Panc1 (cell line): ENCODE results near the gene TBC1D9B. TPM values are rescaled to one million over a fixed set of nuclear protein-coding genes. Genes with fewer than 3 reads are reported as not detected.

Experiments used
- ATAC-seq: fragments of 200-7000 bp; cut with Tn5 transposase; 2 replicates; pipeline ENCODE4 v1.9.1; 2020; ENCODE audit warnings: mild to moderate bottlenecking, moderate library complexity
- BruUV-seq: library from RNA; stranded (reverse); fragments of 400-500 nt; replicated peaks from 2 replicates; lab custom pipeline; 2021; lab: Mats Ljungman, UMichigan
- CTCF ChIA-PET: fragments of 300-600 bp; sonication (Branson Sonifier 250); formaldehyde crosslinking; loops from one replicate; lab custom pipeline; 2022; ENCODE audit warnings: antibody characterized with exemption; lab: Charles Lee
- POLR2A ChIA-PET: fragments of 300-600 bp; sonication (Branson Sonifier 250); formaldehyde crosslinking; loops from one replicate; lab custom pipeline; 2022; ENCODE audit warnings: antibody characterized with exemption; lab: Charles Lee
- DNase-seq: peaks from one replicate; pipeline ENCODE4 v3.0.0-alpha.2; 2010; ENCODE audit warnings: low read depth, low spot score
- H3K27ac ChIP-seq: 2 replicates; pipeline ENCODE4 v1.5.1; 2011; ENCODE audit warnings: mild to moderate bottlenecking, low read length, inconsistent platforms
- H3K27me3 ChIP-seq: fragments of 200-500 bp; sonication (Bioruptor generic); 2 replicates; pipeline ENCODE4 v1.6.0; 2014; ENCODE audit warnings: low read length, inconsistent platforms; ENCODE audit not compliant: control insufficient read depth, insufficient read depth
- H3K36me3 ChIP-seq: fragments of 200-500 bp; sonication (Bioruptor generic); 2 replicates; pipeline ENCODE4 v1.5.1; 2014; ENCODE audit warnings: inconsistent platforms, mild to moderate bottlenecking, low read length, moderate library complexity; ENCODE audit not compliant: control insufficient read depth, insufficient read depth
- H3K4me1 ChIP-seq: 2 replicates; pipeline ENCODE4 v1.5.1; 2011; ENCODE audit warnings: inconsistent platforms, mild to moderate bottlenecking, low read length, moderate library complexity; ENCODE audit not compliant: control insufficient read depth, insufficient read depth
- H3K4me3 ChIP-seq, 2 experiments: 2 replicates each; pipeline ENCODE4 v1.5.1; 2011 to 2012; ENCODE audit warnings: low read depth in 2 of 2, low read length in 2 of 2, mild to moderate bottlenecking in 2 of 2, inconsistent platforms in 1 of 2, moderate library complexity in 1 of 2
- H3K9me3 ChIP-seq: fragments of 200-500 bp; sonication (Bioruptor generic); 2 replicates; pipeline ENCODE4 v1.5.1; 2014; ENCODE audit warnings: low read depth, mild to moderate bottlenecking, inconsistent platforms, low read length, moderate library complexity; ENCODE audit not compliant: control insufficient read depth, insufficient read depth
- POLR2AphosphoS5 ChIP-seq: IDR thresholded peaks from 2 replicates; pipeline ENCODE4 v1.6.1; 2012; ENCODE audit warnings: mild to moderate bottlenecking, low read depth, low read length, moderate library complexity
- SIN3A ChIP-seq: IDR thresholded peaks from 2 replicates; pipeline ENCODE4 v1.6.1; 2012; ENCODE audit warnings: low read depth, mild to moderate bottlenecking, low read length, moderate library complexity, borderline replicate concordance; ENCODE audit not compliant: insufficient read depth
- TCF7L2 ChIP-seq: IDR thresholded peaks from 2 replicates; pipeline ENCODE4 v1.6.1; 2011; ENCODE audit warnings: mild to moderate bottlenecking, low read depth, low read length, inconsistent platforms
- in situ Hi-C: cut with HindIII; loops from 2 replicates; pipeline ENCODE4 v1.10.0; 2016; ENCODE audit warnings: low sequenced_read_pairs, low pct_unique_long_range_greater_than_20kb
- intact Hi-C: fragments of 100-400 bp; cut with micrococcal nuclease; formaldehyde crosslinking; loops from one replicate; pipeline ENCODE4 v1.10.0; 2022; ENCODE audit not compliant: unreplicated experiment
- total RNA-seq: library from RNA; stranded (reverse); gene quantifications from one replicate; pipeline ENCODE4 v1.2.1, GENCODE V29; 2021; ENCODE audit not compliant: unreplicated experiment
- TF ChIP-seq, protein P1 (sequence below): fragments of 450-650 bp; IDR thresholded peaks from 2 replicates; pipeline ENCODE4 v1.5.1; 2017; ENCODE audit warnings: mild to moderate bottlenecking
- TF ChIP-seq, protein P2 (sequence below), 2 experiments: IDR thresholded peaks; 2 replicates each; pipeline ENCODE4 v1.6.1; 2011 to 2012; ENCODE audit warnings: low read depth in 2 of 2, control low read depth in 1 of 2, low read length in 1 of 2, mild to moderate bottlenecking in 1 of 2, moderate library complexity in 1 of 2; ENCODE audit not compliant: insufficient read depth in 1 of 2

The TBC1D9B gene
- total RNA-seq, 1 experiment from 2014 or later: 131 TPM

DNA sequence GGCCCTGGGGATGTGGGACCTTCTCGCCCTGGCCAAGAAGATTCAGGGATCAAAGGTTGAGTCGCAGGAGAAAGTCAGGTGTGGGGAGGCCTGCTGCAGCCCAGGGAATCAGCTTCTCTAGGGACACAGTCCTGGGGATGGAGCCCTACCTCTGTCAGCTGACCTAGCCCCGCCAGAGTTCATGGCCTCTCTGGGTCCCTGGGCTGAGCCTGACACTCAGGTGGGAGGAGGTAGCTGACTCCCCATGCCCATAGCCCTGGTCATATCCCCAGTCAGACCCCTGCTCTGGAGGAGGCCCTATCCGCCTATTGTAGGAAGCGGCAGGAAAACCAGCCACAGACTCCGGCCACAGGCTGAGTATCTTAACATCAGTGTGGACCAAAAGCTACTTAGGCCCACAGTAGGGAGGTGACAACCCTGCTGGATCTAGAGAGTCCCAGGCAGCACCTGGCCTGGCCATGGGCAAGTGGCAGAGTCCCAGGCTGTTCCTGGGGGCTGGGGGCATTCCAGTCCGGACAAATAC lies 34.0 kb downstream of the TBC1D9B start:
- intact Hi-C loops (no loop called here), in situ Hi-C loops (no loop called here)
- Histone ChIP-seq H3K27me3 (no peaks in the 10 kb centered on the region), H3K27ac (no peak overlapping the region), H3K4me1 (no peaks in the 10 kb centered on the region), H3K9me3 (no peaks in the 10 kb centered on the region), H3K36me3 (peaks cover 11% of the 10 kb centered on the region; the same call in 1 of the 2 replicates), H3K4me3 (no peak overlapping the region)
- ChIA-PET POLR2A (no interaction called here), CTCF (no interaction called here)
- no peak for ATAC-seq
- no peak for DNase-seq
- BruUV-seq: no TSS peak
- TF ChIP-seq, protein P1, sequence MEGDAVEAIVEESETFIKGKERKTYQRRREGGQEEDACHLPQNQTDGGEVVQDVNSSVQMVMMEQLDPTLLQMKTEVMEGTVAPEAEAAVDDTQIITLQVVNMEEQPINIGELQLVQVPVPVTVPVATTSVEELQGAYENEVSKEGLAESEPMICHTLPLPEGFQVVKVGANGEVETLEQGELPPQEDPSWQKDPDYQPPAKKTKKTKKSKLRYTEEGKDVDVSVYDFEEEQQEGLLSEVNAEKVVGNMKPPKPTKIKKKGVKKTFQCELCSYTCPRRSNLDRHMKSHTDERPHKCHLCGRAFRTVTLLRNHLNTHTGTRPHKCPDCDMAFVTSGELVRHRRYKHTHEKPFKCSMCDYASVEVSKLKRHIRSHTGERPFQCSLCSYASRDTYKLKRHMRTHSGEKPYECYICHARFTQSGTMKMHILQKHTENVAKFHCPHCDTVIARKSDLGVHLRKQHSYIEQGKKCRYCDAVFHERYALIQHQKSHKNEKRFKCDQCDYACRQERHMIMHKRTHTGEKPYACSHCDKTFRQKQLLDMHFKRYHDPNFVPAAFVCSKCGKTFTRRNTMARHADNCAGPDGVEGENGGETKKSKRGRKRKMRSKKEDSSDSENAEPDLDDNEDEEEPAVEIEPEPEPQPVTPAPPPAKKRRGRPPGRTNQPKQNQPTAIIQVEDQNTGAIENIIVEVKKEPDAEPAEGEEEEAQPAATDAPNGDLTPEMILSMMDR: no peak
- TF ChIP-seq SIN3A (no peak), POLR2AphosphoS5 (no peak), TCF7L2 (no peak)
- TF ChIP-seq, protein P2, sequence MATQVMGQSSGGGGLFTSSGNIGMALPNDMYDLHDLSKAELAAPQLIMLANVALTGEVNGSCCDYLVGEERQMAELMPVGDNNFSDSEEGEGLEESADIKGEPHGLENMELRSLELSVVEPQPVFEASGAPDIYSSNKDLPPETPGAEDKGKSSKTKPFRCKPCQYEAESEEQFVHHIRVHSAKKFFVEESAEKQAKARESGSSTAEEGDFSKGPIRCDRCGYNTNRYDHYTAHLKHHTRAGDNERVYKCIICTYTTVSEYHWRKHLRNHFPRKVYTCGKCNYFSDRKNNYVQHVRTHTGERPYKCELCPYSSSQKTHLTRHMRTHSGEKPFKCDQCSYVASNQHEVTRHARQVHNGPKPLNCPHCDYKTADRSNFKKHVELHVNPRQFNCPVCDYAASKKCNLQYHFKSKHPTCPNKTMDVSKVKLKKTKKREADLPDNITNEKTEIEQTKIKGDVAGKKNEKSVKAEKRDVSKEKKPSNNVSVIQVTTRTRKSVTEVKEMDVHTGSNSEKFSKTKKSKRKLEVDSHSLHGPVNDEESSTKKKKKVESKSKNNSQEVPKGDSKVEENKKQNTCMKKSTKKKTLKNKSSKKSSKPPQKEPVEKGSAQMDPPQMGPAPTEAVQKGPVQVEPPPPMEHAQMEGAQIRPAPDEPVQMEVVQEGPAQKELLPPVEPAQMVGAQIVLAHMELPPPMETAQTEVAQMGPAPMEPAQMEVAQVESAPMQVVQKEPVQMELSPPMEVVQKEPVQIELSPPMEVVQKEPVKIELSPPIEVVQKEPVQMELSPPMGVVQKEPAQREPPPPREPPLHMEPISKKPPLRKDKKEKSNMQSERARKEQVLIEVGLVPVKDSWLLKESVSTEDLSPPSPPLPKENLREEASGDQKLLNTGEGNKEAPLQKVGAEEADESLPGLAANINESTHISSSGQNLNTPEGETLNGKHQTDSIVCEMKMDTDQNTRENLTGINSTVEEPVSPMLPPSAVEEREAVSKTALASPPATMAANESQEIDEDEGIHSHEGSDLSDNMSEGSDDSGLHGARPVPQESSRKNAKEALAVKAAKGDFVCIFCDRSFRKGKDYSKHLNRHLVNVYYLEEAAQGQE (IDR thresholded peaks at IDR 0.05; ENCODE audit: insufficient read depth in 1 of 2, low read depth in 2 of 2, low read length in 1 of 2): no peak

DNA sequence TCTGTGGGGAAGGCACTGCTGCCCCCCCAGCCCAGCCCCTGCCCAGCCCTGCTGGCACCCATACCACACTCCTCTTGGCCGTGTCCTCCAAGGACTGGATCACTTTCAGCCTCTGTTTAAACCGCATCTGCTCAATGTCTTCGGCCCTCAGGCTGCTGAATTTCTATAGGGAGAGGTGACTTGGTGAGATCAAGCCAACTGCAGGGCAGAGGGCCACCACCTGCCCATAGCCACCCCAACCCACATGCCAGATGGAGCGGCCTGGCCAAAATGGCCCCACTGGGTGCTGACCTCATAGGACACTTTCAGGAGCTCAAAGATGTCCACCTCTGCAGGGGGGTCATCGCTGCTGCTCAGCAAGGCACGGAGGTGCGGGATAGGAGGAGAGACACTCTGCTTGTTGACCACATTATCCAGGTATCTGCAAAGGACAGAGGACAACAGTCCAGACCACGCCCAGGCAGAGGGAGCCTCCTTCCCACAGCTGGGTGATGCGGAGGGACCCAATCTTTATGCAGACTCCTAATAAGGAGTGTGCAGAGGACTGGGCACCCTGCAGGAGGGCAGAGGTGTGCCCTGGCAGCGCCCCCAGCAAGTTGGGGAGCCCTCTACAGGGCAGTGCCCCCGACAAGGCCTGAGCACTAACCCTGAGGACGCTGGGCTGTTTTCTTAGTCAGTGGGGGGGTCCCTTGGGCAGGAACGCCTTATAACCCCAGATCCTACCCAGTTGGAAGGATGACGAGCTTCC lies 34.7 kb downstream of the TBC1D9B start:
- no peak for ATAC-seq
- H3K36me3 ChIP-seq: peaks cover 11% of the 10 kb centered on the region; the same call in 1 of the 2 replicates

More for the DNA sequence above, 34.7 kb downstream of the TBC1D9B start:
- no peaks in the 10 kb centered on the region for H3K9me3 ChIP-seq
- ChIA-PET CTCF (no interaction called here), POLR2A (no interaction called here)
- H3K4me1 ChIP-seq: no peaks in the 10 kb centered on the region
- no peak for DNase-seq
- no TSS peak for BruUV-seq
- in situ Hi-C loops: no loop called here
- intact Hi-C loops: no loop called here
- H3K27ac ChIP-seq: no peak overlapping the region
- no peak overlapping the region for H3K4me3 ChIP-seq
- TF ChIP-seq POLR2AphosphoS5 (no peak), SIN3A (no peak), TCF7L2 (no peak)
- TF ChIP-seq, protein P2 (IDR thresholded peaks at IDR 0.05; ENCODE audit: insufficient read depth in 1 of 2, low read depth in 2 of 2, low read length in 1 of 2): no peak
- TF ChIP-seq, protein P1: no peak
- no peaks in the 10 kb centered on the region for H3K27me3 ChIP-seq
